HepG2 (cell line): ENCODE measurements around the gene CAPN7. TPM values are rescaled to one million over a fixed set of nuclear protein-coding genes. Genes with fewer than 3 reads are reported as not detected.

Source experiments
- ATAC-seq: fragments of 200-7000 bp; cut with Tn5 transposase; 3 replicates; pipeline ENCODE4 v1.9.1; 2020; ENCODE audit warnings: mild to moderate bottlenecking, moderate library complexity
- BruUV-seq: library from RNA; stranded (reverse); fragments of 400-500 nt; replicated peaks from 2 replicates; lab custom pipeline; 2021; lab: Mats Ljungman, UMichigan
- CTCF ChIA-PET: fragments of 300-600 bp; formaldehyde crosslinking; extraction: SDS; loops from one replicate; lab custom pipeline; 2021; ENCODE audit warnings: low total read pairs, inconsistent platforms, low intra/inter-chr PET ratio; lab: Yijun Ruan, JAX
- POLR2A ChIA-PET: fragments of 350-600 bp; sonication (Branson Sonifier 250); formaldehyde crosslinking; loops from one replicate; lab custom pipeline; 2020; ENCODE audit warnings: antibody characterized with exemption, inconsistent platforms; lab: Yijun Ruan, JAX
- DNase-seq: peaks from one replicate; pipeline ENCODE4 v3.0.0-alpha.2; 2015; ENCODE audit warnings: low spot score
- FAIRE-seq: peaks from 3 replicates; lab custom pipeline; 2011; peaks lifted over from hg19 to GRCh38; lab: Jason Lieb, UNC
- H2AFZ ChIP-seq: one replicate; pipeline ENCODE4 v1.6.1; 2011; ENCODE audit warnings: low read length, inconsistent platforms
- H3K27ac ChIP-seq: fragments of 300-600 bp; 3 replicates; pipeline ENCODE4 v1.8.0; 2011; ENCODE audit warnings: mixed run types, mild to moderate bottlenecking, mixed read lengths, low read length, inconsistent platforms; ENCODE audit not compliant: insufficient read depth; ENCODE audit errors: extremely low read length
- H3K27me3 ChIP-seq, 2 experiments: fragments of 200-600 bp in 1 of 2; 2 replicates in 1 of 2; 3 replicates in 1 of 2; pipeline versions ENCODE4 v1.6.0 to v1.8.0; 2011; ENCODE audit warnings: low read length in 2 of 2, mild to moderate bottlenecking in 2 of 2, moderate library complexity in 2 of 2, inconsistent platforms in 1 of 2; ENCODE audit not compliant: insufficient read depth in 2 of 2, control insufficient read depth in 1 of 2
- H3K36me3 ChIP-seq, 2 experiments: fragments of 200-600 bp in 1 of 2; replicated peaks in 1 of 2; 2 replicates in 1 of 2; 3 replicates in 1 of 2; pipeline versions ENCODE4 v1.5.1 to v1.8.0; 2011; ENCODE audit warnings: low read length in 2 of 2, inconsistent platforms in 1 of 2; ENCODE audit not compliant: insufficient read depth in 2 of 2, control insufficient read depth in 1 of 2
- H3K4me1 ChIP-seq: 2 replicates; pipeline ENCODE4 v1.5.1; 2012; ENCODE audit warnings: low read length, inconsistent platforms; ENCODE audit not compliant: insufficient read depth
- H3K4me2 ChIP-seq: 2 replicates; pipeline ENCODE4 v1.6.0; 2011; ENCODE audit warnings: low read depth, low read length, inconsistent platforms
- H3K4me3 ChIP-seq, 3 experiments: fragments of 200-600 bp in 1 of 3; sonication (generic), shearing (Covaris generic) in 1 of 3; replicated peaks in 1 of 3; 2 replicates each; pipeline ENCODE4 v1.5.1; 2011 to 2016; ENCODE audit warnings: low read length in 3 of 3, inconsistent platforms in 2 of 3, low read depth in 2 of 3, mild to moderate bottlenecking in 2 of 3, control low read depth in 1 of 3, mixed read lengths in 1 of 3; ENCODE audit not compliant: insufficient read depth in 1 of 3
- H3K79me2 ChIP-seq: one replicate; pipeline ENCODE4 v1.6.1; 2011; ENCODE audit warnings: low read length, inconsistent platforms; ENCODE audit not compliant: insufficient read depth
- H3K9ac ChIP-seq: 2 replicates; pipeline ENCODE4 v1.6.0; 2011; ENCODE audit warnings: mild to moderate bottlenecking, low read depth, low read length, inconsistent platforms; ENCODE audit not compliant: insufficient read depth
- H3K9me3 ChIP-seq: 2 replicates; pipeline ENCODE4 v1.5.1; 2012; ENCODE audit warnings: mild to moderate bottlenecking, low read length
- H4K20me1 ChIP-seq: 2 replicates; pipeline ENCODE4 v1.6.0; 2011; ENCODE audit warnings: inconsistent platforms, mild to moderate bottlenecking, low read length, moderate library complexity; ENCODE audit not compliant: insufficient read depth
- DR1 ChIP-seq: sonication (generic); formaldehyde crosslinking; IDR thresholded peaks from 2 replicates; pipeline ENCODE4 v1.8.0; 2021; ENCODE audit warnings: mild to moderate bottlenecking, missing genetic modification reagents, inconsistent platforms
- ETV6 ChIP-seq: sonication (generic); formaldehyde crosslinking; conservative IDR thresholded peaks from 2 replicates; pipeline ENCODE4 v1.4.0; 2020; ENCODE audit warnings: missing genetic modification reagents
- GLI4 ChIP-seq: sonication (generic); formaldehyde crosslinking; IDR thresholded peaks from 2 replicates; pipeline ENCODE4 v1.5.1; 2020; ENCODE audit warnings: missing genetic modification reagents, mild to moderate bottlenecking, moderate library complexity, borderline replicate concordance
- NRL ChIP-seq: sonication (generic); formaldehyde crosslinking; IDR thresholded peaks from 2 replicates; pipeline ENCODE4 v1.5.0; 2020; ENCODE audit warnings: missing genetic modification reagents, mild to moderate bottlenecking, moderate library complexity, borderline replicate concordance
- PHF5A ChIP-seq: IDR thresholded peaks from one replicate; pipeline ENCODE4 v1.6.1; 2018; ENCODE audit warnings: low read depth, missing genetic modification reagents; ENCODE audit not compliant: unreplicated experiment
- PPARG ChIP-seq: conservative IDR thresholded peaks from 2 replicates; pipeline ENCODE4 v1.6.1; 2016; ENCODE audit warnings: missing biosample characterization, missing genetic modification reagents
- SETDB1 ChIP-seq: sonication (generic); formaldehyde crosslinking; IDR thresholded peaks from 2 replicates; pipeline ENCODE4 v1.5.1; 2020; ENCODE audit warnings: missing genetic modification reagents, mild to moderate bottlenecking, borderline replicate concordance
- SRSF9 ChIP-seq: fragments of 200-400 bp; formaldehyde crosslinking; IDR thresholded peaks from 2 replicates; pipeline ENCODE4 v1.6.1; 2018; ENCODE audit warnings: borderline replicate concordance, mild to moderate bottlenecking, low read depth, low read length; ENCODE audit not compliant: insufficient read depth, poor library complexity, severe bottlenecking
- TSC22D2 ChIP-seq: sonication (generic); formaldehyde crosslinking; IDR thresholded peaks from 2 replicates; pipeline ENCODE4 v1.5.1; 2020; ENCODE audit warnings: missing genetic modification reagents, mild to moderate bottlenecking, borderline replicate concordance
- ZHX2 ChIP-seq, 2 experiments: sonication (generic) in 1 of 2; formaldehyde crosslinking in 1 of 2; IDR thresholded peaks; 2 replicates each; pipeline versions ENCODE4 v1.6.1 to v1.9.0; 2014 to 2022; ENCODE audit warnings: antibody characterized with exemption in 1 of 2, borderline replicate concordance in 1 of 2, inconsistent platforms in 1 of 2, low read depth in 1 of 2, missing genetic modification reagents in 1 of 2
- ZNF333 ChIP-seq: sonication (generic); formaldehyde crosslinking; IDR thresholded peaks from 2 replicates; pipeline ENCODE4 v1.4.0; 2020; ENCODE audit warnings: mild to moderate bottlenecking, missing genetic modification reagents, borderline replicate concordance
- ZNF577 ChIP-seq: sonication (generic); formaldehyde crosslinking; IDR thresholded peaks from 2 replicates; pipeline ENCODE4 v1.4.0; 2020; ENCODE audit warnings: mild to moderate bottlenecking, low read depth, missing genetic modification reagents, borderline replicate concordance
- ZNF609 ChIP-seq: sonication (generic); formaldehyde crosslinking; IDR thresholded peaks from 2 replicates; pipeline ENCODE4 v1.4.0; 2020; ENCODE audit warnings: mild to moderate bottlenecking, missing genetic modification reagents, borderline replicate concordance
- ZNF7 ChIP-seq: IDR thresholded peaks from 2 replicates; pipeline ENCODE4 v1.6.1; 2016; ENCODE audit warnings: missing biosample characterization, missing genetic modification reagents
- WGBS: methylation state at CpG from one replicate; pipeline ENCODE4 v1.1.6; 2017; ENCODE audit warnings: low lambda C conversion rate; 5-methylcytosine and 5-hydroxymethylcytosine counted together
- in situ Hi-C: cut with HindIII; loops from 2 replicates; pipeline ENCODE4 v1.10.0; 2017; ENCODE audit warnings: low pct_unique_long_range_greater_than_20kb; ENCODE audit not compliant: extremely low pct_ligation_motif_present
- intact Hi-C: fragments of 100-400 bp; cut with micrococcal nuclease; formaldehyde crosslinking; loops from one replicate; pipeline ENCODE4 v1.10.0; 2022; ENCODE audit not compliant: unreplicated experiment
- polyA plus RNA-seq, 8 experiments: library from polyadenylated mRNA; depleted of rRNA in 3 of 8; stranded (reverse) in 7 of 8; unstranded in 1 of 8; fragments of >200 nt; fragmentation: Illumina TruSeq in 4 of 8; extraction: Trizol in 4 of 8; gene quantifications; 2 replicates each; pipeline versions ENCODE4 v1.2.1 to v1.2.3, GENCODE V29; 2011 to 2016; ENCODE audit warnings: low read depth in 4 of 8, missing spikeins in 1 of 8, mixed read lengths in 1 of 8; ENCODE audit not compliant: insufficient read depth in 1 of 8
- total RNA-seq, 5 experiments: library from RNA; depleted of rRNA; stranded (reverse); fragments of >200 nt; fragmentation: Illumina TruSeq; extraction: Trizol; gene quantifications; 2 replicates each; pipeline ENCODE4 v1.2.3, GENCODE V29; 2016; ENCODE audit warnings: low read depth in 1 of 5

Gene CAPN7
- total and polyA plus RNA-seq, 2 of the 13 experiments (the other 11 are each of a cell fraction or from before 2014, with no cell fraction given): 16.7 to 36.8 TPM

- ATAC-seq (no peak), FAIRE-seq (no peak), DNase-seq (no peak)
- in situ Hi-C loops: no loop called here
- intact Hi-C loops: no loop called here
- POLR2A ChIA-PET: no interaction called here
- Histone ChIP-seq H3K4me2 (no peak overlapping the region), H3K79me2 (no peaks in the 10 kb centered on the region), H3K36me3 (peaks cover 16 to 63% of the 10 kb centered on the region in 2 experiments), H3K27ac (no peak overlapping the region), H3K9ac (no peak overlapping the region), H3K4me3 (no peak overlapping the region), H4K20me1 (no peaks in the 10 kb centered on the region; the same call in 1 of the 2 replicates), H3K4me1 (peaks cover 23% of the 10 kb centered on the region), H2AFZ (no peak overlapping the region), H3K27me3 (no peaks in the 10 kb centered on the region), H3K9me3 (no peaks in the 10 kb centered on the region)
- no TSS peak for BruUV-seq
- CTCF ChIA-PET: no interaction called here
- 100% methylated on average over 2 of the region's 2 CpGs for WGBS
- TF ChIP-seq PHF5A (CRISPR knock-in tag): no peak
- TF ChIP-seq ZNF7 (CRISPR knock-in tag): no peak
- TF ChIP-seq ZHX2 (IDR thresholded peaks at IDR 0.05; ENCODE audit: low read depth): no peak
- no peak for TF ChIP-seq ZHX2 (CRISPR knock-in tag; IDR thresholded peaks at IDR 0.05; ENCODE audit: borderline replicate concordance)
- no peak for TF ChIP-seq SRSF9
- no peak for TF ChIP-seq NRL
- no peak for TF ChIP-seq DR1 (CRISPR knock-in tag)
- no peak for TF ChIP-seq SETDB1 (CRISPR knock-in tag)
- TF ChIP-seq TSC22D2 (CRISPR knock-in tag): no peak
- no peak for TF ChIP-seq GLI4
- no peak for TF ChIP-seq ZNF577 (CRISPR knock-in tag)
- no peak for TF ChIP-seq PPARG
- TF ChIP-seq ZNF609: no peak
- TF ChIP-seq ZNF333 (CRISPR knock-in tag): no peak
- TF ChIP-seq ETV6 (CRISPR knock-in tag): no peak
Observed at GRCh38 chr3:15220661-15221060, 14.6 kb downstream of the CAPN7 start.
